HFFc6 (cell line): ENCODE results near the gene P4HTM. TPM values are rescaled to one million over a fixed set of nuclear protein-coding genes. Genes with fewer than 3 reads are reported as not detected.
"Not testable (repeated sequence)": the region's sequence is repeated elsewhere in the genome, so short reads cannot be mapped to it uniquely, and the experiment has no call there.

Experiments used
- DNase-seq: peaks from one replicate; pipeline ENCODE4 v3.0.0-alpha.2; 2018
- H3K27ac Mint-ChIP-seq: 2 replicates; pipeline ENCODE4 v1.8.0; 2020; ENCODE audit warnings: mild to moderate bottlenecking, mixed read lengths
- H3K27me3 Mint-ChIP-seq: 2 replicates; pipeline ENCODE4 v1.8.0; 2021; ENCODE audit warnings: mild to moderate bottlenecking, moderate library complexity, mixed read lengths; ENCODE audit not compliant: insufficient read depth
- H3K36me3 Mint-ChIP-seq: 2 replicates; pipeline ENCODE4 v1.8.0; 2021; ENCODE audit warnings: low read depth, mixed read lengths
- H3K4me1 Mint-ChIP-seq: 2 replicates; pipeline ENCODE4 v1.8.0; 2020; ENCODE audit warnings: low read depth, mixed read lengths
- H3K4me3 Mint-ChIP-seq: 2 replicates; pipeline ENCODE4 v1.8.0; 2020; ENCODE audit warnings: mild to moderate bottlenecking, moderate library complexity, mixed read lengths
- H3K9me3 Mint-ChIP-seq: 2 replicates; pipeline ENCODE4 v1.8.0; 2020; ENCODE audit warnings: mild to moderate bottlenecking, mixed read lengths
- CTCF ChIP-seq: fragments of 200-600 bp; sonication (generic); IDR thresholded peaks from 2 replicates; pipeline ENCODE4 v1.5.0; 2021; ENCODE audit warnings: antibody characterized with exemption, mild to moderate bottlenecking
- total RNA-seq, 6 experiments: library from RNA; stranded (reverse); fragmentation: NEBNext Ultra II Directional; extraction: Animal tissue kit (Norgen Biotek cat#: 25700); gene quantifications; 2 replicates in 1 of 6; 3 replicates in 5 of 6; pipeline ENCODE4 v1.2.3, GENCODE V29; 2021

The P4HTM gene
- total RNA-seq, 6 experiments from 2014 or later: 29.1 to 41.4 (median 31.6) TPM

GRCh38 chr3:49005998-49006397, 16.0 kb downstream of the P4HTM start:
- no peak for TF ChIP-seq CTCF
- Mint-ChIP-seq H3K4me3 (peak overlapping the region; percentile 98), H3K9me3 (no peaks in the 10 kb centered on the region), H3K36me3 (peaks cover 8% of the 10 kb centered on the region; the same call in 1 of the 2 replicates), H3K4me1 (peaks cover 28% of the 10 kb centered on the region), H3K27me3 (peaks cover 4% of the 10 kb centered on the region), H3K27ac (peak overlapping the region; percentile 98)
- DNase-seq: no peak

- Mint-ChIP-seq H3K27me3 (peaks cover 4% of the 10 kb centered on the region), H3K9me3 (no peaks in the 10 kb centered on the region), H3K27ac (peak overlapping the region; percentile 98), H3K4me1 (peaks cover 28% of the 10 kb centered on the region), H3K36me3 (peaks cover 8% of the 10 kb centered on the region; the same call in 1 of the 2 replicates), H3K4me3 (peak overlapping the region; percentile 98)
- DNase-seq: no peak
- no peak for TF ChIP-seq CTCF
Measured at GRCh38 chr3:49006408-49007067, 16.5 kb downstream of the P4HTM start.

- peak; percentile 77 for TF ChIP-seq CTCF
- peak; percentile 97 for DNase-seq
- Mint-ChIP-seq H3K36me3 (peaks cover 14% of the 10 kb centered on the region; the same call in 1 of the 2 replicates), H3K4me1 (peaks cover 28% of the 10 kb centered on the region), H3K9me3 (no peaks in the 10 kb centered on the region), H3K4me3 (peak within 1 kb of the TSS; percentile 98), H3K27me3 (peaks cover 4% of the 10 kb centered on the region), H3K27ac (peak within 1 kb of the TSS; percentile 98)
Measured at GRCh38 chr3:49007068-49007770, 17.2 kb downstream of the P4HTM start, which contains the start of gene WDR6. Gene WDR6 (plus strand): TSS chr3:49007391. CDS start chr3:49007432, 41 bp downstream.

- TF ChIP-seq CTCF: peak; percentile 17; the same call in 1 of the 2 replicates
- peaks cover 28% of the 10 kb centered on the region for H3K4me1 Mint-ChIP-seq
- no peaks in the 10 kb centered on the region for H3K9me3 Mint-ChIP-seq
- H3K4me3 Mint-ChIP-seq: peak overlapping the region; percentile 98
- H3K27me3 Mint-ChIP-seq: peaks cover 4% of the 10 kb centered on the region
- peak; percentile 78 for DNase-seq
- peak overlapping the region; percentile 98 for H3K27ac Mint-ChIP-seq
- H3K36me3 Mint-ChIP-seq: peaks cover 15% of the 10 kb centered on the region; the same call in 1 of the 2 replicates
Measured at GRCh38 chr3:49007771-49008528, 17.9 kb downstream of the P4HTM start.

- H3K4me3 Mint-ChIP-seq: peak overlapping the region; percentile 98
- not testable (repeated sequence) for DNase-seq, H3K9me3 Mint-ChIP-seq, H3K27me3 Mint-ChIP-seq
- H3K36me3 Mint-ChIP-seq: peaks cover 15% of the 10 kb centered on the region; the same call in 1 of the 2 replicates
- H3K4me1 Mint-ChIP-seq: peaks cover 28% of the 10 kb centered on the region
- H3K27ac Mint-ChIP-seq: peak overlapping the region; percentile 98
Measured at GRCh38 chr3:49008627-49009026, 18.6 kb downstream of the P4HTM start.
